Glutamatergic neuron (in vitro differentiated cells): ENCODE measurements around the gene MIXL1. TPM values are rescaled to one million over a fixed set of nuclear protein-coding genes. Genes with fewer than 3 reads are reported as not detected.

Experiments
- DNase-seq: peaks from one replicate; pipeline ENCODE4 v3.0.0; 2022
- H3K27ac Mint-ChIP-seq: one replicate; pipeline ENCODE4 v1.8.0; 2020; ENCODE audit warnings: mild to moderate bottlenecking, mixed read lengths, inconsistent platforms; ENCODE audit not compliant: unreplicated experiment
- H3K27me3 Mint-ChIP-seq: one replicate; pipeline ENCODE4 v1.8.0; 2020; ENCODE audit warnings: mild to moderate bottlenecking, moderate library complexity, mixed read lengths, inconsistent platforms; ENCODE audit not compliant: unreplicated experiment
- H3K36me3 Mint-ChIP-seq: one replicate; pipeline ENCODE4 v1.8.0; 2020; ENCODE audit warnings: mild to moderate bottlenecking, mixed read lengths, inconsistent platforms; ENCODE audit not compliant: unreplicated experiment
- H3K4me1 Mint-ChIP-seq: one replicate; pipeline ENCODE4 v1.8.0; 2020; ENCODE audit warnings: mild to moderate bottlenecking, low read depth, mixed read lengths, inconsistent platforms; ENCODE audit not compliant: unreplicated experiment
- H3K4me3 Mint-ChIP-seq: one replicate; pipeline ENCODE4 v1.8.0; 2020; ENCODE audit warnings: mild to moderate bottlenecking, mixed read lengths, inconsistent platforms; ENCODE audit not compliant: unreplicated experiment
- H3K9me3 Mint-ChIP-seq: one replicate; pipeline ENCODE4 v1.8.0; 2020; ENCODE audit warnings: mild to moderate bottlenecking, moderate library complexity, mixed read lengths, inconsistent platforms; ENCODE audit not compliant: unreplicated experiment
- total RNA-seq: library from RNA; stranded (reverse); fragmentation: NEBNext Ultra II Directional; extraction: Animal tissue kit (Norgen Biotek cat#: 25700); gene quantifications from one replicate; pipeline ENCODE4 v1.2.1, GENCODE V29; 2021; ENCODE audit not compliant: unreplicated experiment
- TF ChIP-seq, protein P1 (sequence below): fragments of 200-600 bp; sonication (generic); IDR thresholded peaks from one replicate; pipeline ENCODE4 v1.5.0; 2021; ENCODE audit not compliant: partially characterized antibody, unreplicated experiment

MIXL1 gene
- total RNA-seq, 1 donor from 2014 or later = 0.54 TPM

DNA sequence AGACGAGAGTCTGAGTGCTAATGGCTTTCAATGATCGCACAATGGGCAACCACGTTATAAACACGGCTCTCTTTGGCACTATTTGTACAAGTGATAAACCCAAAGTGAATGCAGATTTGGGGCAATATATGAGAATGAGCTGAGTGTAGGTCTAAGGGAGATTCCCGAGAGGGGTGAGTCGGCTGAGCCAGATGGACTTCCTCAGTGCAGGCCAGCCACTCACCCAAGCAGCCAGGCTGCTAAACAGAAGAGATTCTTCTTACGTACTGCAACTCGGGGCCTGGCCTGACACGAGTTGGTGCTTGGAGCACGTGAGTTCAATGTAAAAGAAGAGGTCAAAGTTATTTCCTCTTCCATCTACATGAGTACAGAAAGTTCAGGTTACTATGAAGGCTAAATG lies 6.2 kb upstream of the MIXL1 start:
- H3K4me1 Mint-ChIP-seq = peaks cover 18% of the 10 kb centered on the region
- TF ChIP-seq, protein P1, sequence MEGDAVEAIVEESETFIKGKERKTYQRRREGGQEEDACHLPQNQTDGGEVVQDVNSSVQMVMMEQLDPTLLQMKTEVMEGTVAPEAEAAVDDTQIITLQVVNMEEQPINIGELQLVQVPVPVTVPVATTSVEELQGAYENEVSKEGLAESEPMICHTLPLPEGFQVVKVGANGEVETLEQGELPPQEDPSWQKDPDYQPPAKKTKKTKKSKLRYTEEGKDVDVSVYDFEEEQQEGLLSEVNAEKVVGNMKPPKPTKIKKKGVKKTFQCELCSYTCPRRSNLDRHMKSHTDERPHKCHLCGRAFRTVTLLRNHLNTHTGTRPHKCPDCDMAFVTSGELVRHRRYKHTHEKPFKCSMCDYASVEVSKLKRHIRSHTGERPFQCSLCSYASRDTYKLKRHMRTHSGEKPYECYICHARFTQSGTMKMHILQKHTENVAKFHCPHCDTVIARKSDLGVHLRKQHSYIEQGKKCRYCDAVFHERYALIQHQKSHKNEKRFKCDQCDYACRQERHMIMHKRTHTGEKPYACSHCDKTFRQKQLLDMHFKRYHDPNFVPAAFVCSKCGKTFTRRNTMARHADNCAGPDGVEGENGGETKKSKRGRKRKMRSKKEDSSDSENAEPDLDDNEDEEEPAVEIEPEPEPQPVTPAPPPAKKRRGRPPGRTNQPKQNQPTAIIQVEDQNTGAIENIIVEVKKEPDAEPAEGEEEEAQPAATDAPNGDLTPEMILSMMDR = no peak
- peaks cover 7% of the 10 kb centered on the region for H3K9me3 Mint-ChIP-seq
- peaks cover 3% of the 10 kb centered on the region for H3K27me3 Mint-ChIP-seq
- DNase-seq = no peak
- no peak overlapping the region for H3K4me3 Mint-ChIP-seq
- no peaks in the 10 kb centered on the region for H3K36me3 Mint-ChIP-seq
- H3K27ac Mint-ChIP-seq = peak overlapping the region; percentile 50

- TF ChIP-seq, protein P1 = no peak
- H3K4me3 Mint-ChIP-seq = no peak overlapping the region
- H3K27ac Mint-ChIP-seq = no peak overlapping the region
- peaks cover 12% of the 10 kb centered on the region for H3K4me1 Mint-ChIP-seq
- peaks cover 3% of the 10 kb centered on the region for H3K9me3 Mint-ChIP-seq
- peaks cover 3% of the 10 kb centered on the region for H3K27me3 Mint-ChIP-seq
- DNase-seq = no peak
- H3K36me3 Mint-ChIP-seq = no peaks in the 10 kb centered on the region
Observed at GRCh38 chr1:226220473-226221189, 2.8 kb upstream of the MIXL1 start.

DNA sequence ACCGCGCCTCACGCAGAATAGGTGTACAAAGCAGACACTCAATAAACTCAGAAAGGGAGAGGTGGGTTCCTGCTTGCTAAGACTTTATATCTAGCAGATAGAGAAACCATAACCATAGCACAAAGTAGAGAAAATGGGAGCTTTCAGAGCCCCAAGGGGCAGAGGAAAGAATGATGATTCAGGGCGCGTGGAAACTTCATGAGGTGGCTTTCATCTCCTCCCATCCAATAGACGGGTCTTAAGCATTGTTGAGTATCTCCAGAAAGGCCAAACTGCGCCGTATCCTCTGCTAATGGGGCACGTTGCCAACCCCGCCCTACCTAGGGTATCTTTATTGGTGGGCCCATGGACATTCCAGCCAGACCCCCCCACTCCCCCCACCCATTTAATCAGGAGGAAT lies 778 bp upstream of the MIXL1 start:
- H3K27ac Mint-ChIP-seq = no peak overlapping the region
- TF ChIP-seq, protein P1 = no peak
- H3K9me3 Mint-ChIP-seq = peaks cover 1% of the 10 kb centered on the region
- peaks cover 2% of the 10 kb centered on the region for H3K27me3 Mint-ChIP-seq
- peaks cover under 1% of the 10 kb centered on the region for H3K4me1 Mint-ChIP-seq
- no peak for DNase-seq
- no peaks in the 10 kb centered on the region for H3K36me3 Mint-ChIP-seq
- H3K4me3 Mint-ChIP-seq = peak overlapping the region; percentile 57

DNA sequence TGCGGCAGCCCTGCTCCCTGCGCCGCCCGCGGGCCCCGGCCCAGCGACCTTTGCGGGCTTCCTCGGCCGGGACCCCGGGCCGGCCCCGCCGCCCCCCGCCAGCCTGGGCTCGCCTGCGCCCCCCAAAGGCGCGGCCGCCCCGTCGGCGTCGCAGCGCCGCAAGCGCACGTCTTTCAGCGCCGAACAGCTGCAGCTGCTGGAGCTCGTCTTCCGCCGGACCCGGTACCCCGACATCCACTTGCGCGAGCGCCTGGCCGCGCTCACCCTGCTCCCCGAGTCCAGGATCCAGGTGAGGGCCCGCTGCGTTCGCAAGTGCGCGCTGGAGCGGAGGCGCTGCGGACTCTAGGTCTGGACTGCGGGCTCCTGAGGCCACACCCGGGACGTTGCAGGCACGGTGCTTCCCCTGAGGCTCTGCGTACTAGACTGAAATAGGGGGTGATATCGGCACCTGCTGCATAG lies 351 bp downstream of the MIXL1 start:
- DNase-seq = peak; percentile 44
- TF ChIP-seq, protein P1 = no peak
- no peaks in the 10 kb centered on the region for H3K4me1 Mint-ChIP-seq
- peaks cover 2% of the 10 kb centered on the region for H3K27me3 Mint-ChIP-seq
- H3K4me3 Mint-ChIP-seq = peak overlapping the region; percentile 83
- H3K36me3 Mint-ChIP-seq = no peaks in the 10 kb centered on the region
- H3K27ac Mint-ChIP-seq = no peak overlapping the region
- peaks cover 1% of the 10 kb centered on the region for H3K9me3 Mint-ChIP-seq

DNA sequence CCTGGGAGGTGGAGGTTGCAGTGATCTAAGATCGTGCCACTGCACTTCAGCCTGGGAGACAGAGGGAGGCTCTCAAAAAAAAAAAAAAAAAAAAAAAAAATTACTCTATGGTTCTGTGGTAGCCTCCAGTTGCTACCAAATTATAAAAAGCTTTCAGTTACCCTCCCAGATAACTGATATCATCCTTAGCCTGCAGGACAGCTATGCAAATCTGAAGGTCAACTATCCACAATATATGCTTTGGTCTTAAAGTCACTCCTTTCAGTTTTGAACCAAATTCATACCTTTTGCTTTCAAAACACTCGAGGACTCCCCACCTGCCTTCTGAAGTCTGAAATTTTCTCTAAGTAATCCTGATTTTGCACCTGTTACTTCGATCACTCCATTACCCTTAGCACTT lies 3.1 kb downstream of the MIXL1 start:
- Mint-ChIP-seq H3K4me3 (no peak overlapping the region), H3K36me3 (no peaks in the 10 kb centered on the region), H3K4me1 (no peaks in the 10 kb centered on the region), H3K9me3 (peaks cover 1% of the 10 kb centered on the region), H3K27me3 (peaks cover 2% of the 10 kb centered on the region), H3K27ac (no peak overlapping the region)
- no peak for DNase-seq
- TF ChIP-seq, protein P1 = no peak
